Pons (tissue), 1 donor: Measurements from ENCODE around the gene UGT1A9.

Experiments
- DNase-seq: peaks from one replicate; pipeline ENCODE4 v3.0.0-alpha.2; 2016; ENCODE audit warnings: low spot score

UGT1A9 gene

GRCh38 chr2:233758849-233759248 is 87.2 kb downstream of the UGT1A9 start:
- DNase-seq: no peak

GRCh38 chr2:233760043-233760442 is 88.3 kb downstream of the UGT1A9 start, which contains the start of gene UGT1A1:
Gene UGT1A1 (plus strand): TSS chr2:233760270. CDS start chr2:233760288, 18 bp downstream.
- no peak for DNase-seq

- no peak for DNase-seq
Measured at GRCh38 chr2:233761040-233761769, 89.5 kb downstream of the UGT1A9 start.

GRCh38 chr2:233764264-233764663 is 92.6 kb downstream of the UGT1A9 start:
- no peak for DNase-seq

GRCh38 chr2:233764761-233765160 is 93.1 kb downstream of the UGT1A9 start:
- no peak for DNase-seq

GRCh38 chr2:233766416-233766815 is 94.7 kb downstream of the UGT1A9 start:
- DNase-seq: no peak

GRCh38 chr2:233768076-233768475 is 96.4 kb downstream of the UGT1A9 start:
- no peak for DNase-seq

GRCh38 chr2:233769260-233769659 is 97.6 kb downstream of the UGT1A9 start:
- DNase-seq: no peak

- no peak for DNase-seq
Measured at GRCh38 chr2:233772153-233772552, 100.5 kb downstream of the UGT1A9 start.

GRCh38 chr2:233772583-233772982 is 100.9 kb downstream of the UGT1A9 start:
- no peak for DNase-seq

- no peak for DNase-seq
Measured at GRCh38 chr2:233773854-233774253, 102.2 kb downstream of the UGT1A9 start.

GRCh38 chr2:233775414-233775813 is 103.7 kb downstream of the UGT1A9 start:
- no peak for DNase-seq

GRCh38 chr2:233778030-233778429 is 106.3 kb downstream of the UGT1A9 start, which contains the start of gene MROH2A:
Gene MROH2A (plus strand): TSS chr2:233778330. CDS start chr2:233779359, 1,029 bp downstream.
- no peak for DNase-seq

GRCh38 chr2:233779722-233780121 is 108.0 kb downstream of the UGT1A9 start:
- no peak for DNase-seq

GRCh38 chr2:233780771-233781170 is 109.1 kb downstream of the UGT1A9 start:
- no peak for DNase-seq

- DNase-seq: no peak
Measured at GRCh38 chr2:233789554-233789953, 117.9 kb downstream of the UGT1A9 start.

- DNase-seq: no peak
Measured at GRCh38 chr2:233791151-233791882, 119.6 kb downstream of the UGT1A9 start.

- no peak for DNase-seq
Measured at GRCh38 chr2:233791883-233792329, 120.2 kb downstream of the UGT1A9 start.

GRCh38 chr2:233792720-233793119 is 121.0 kb downstream of the UGT1A9 start:
- DNase-seq: no peak

- no peak for DNase-seq
Measured at GRCh38 chr2:233793465-233794127, 121.9 kb downstream of the UGT1A9 start.

- no peak for DNase-seq
Measured at GRCh38 chr2:233794128-233794658, 122.5 kb downstream of the UGT1A9 start.

GRCh38 chr2:233795735-233796171 is 124.1 kb downstream of the UGT1A9 start:
- no peak for DNase-seq
